ENCODE data around the gene TBXAS1.

DNA sequence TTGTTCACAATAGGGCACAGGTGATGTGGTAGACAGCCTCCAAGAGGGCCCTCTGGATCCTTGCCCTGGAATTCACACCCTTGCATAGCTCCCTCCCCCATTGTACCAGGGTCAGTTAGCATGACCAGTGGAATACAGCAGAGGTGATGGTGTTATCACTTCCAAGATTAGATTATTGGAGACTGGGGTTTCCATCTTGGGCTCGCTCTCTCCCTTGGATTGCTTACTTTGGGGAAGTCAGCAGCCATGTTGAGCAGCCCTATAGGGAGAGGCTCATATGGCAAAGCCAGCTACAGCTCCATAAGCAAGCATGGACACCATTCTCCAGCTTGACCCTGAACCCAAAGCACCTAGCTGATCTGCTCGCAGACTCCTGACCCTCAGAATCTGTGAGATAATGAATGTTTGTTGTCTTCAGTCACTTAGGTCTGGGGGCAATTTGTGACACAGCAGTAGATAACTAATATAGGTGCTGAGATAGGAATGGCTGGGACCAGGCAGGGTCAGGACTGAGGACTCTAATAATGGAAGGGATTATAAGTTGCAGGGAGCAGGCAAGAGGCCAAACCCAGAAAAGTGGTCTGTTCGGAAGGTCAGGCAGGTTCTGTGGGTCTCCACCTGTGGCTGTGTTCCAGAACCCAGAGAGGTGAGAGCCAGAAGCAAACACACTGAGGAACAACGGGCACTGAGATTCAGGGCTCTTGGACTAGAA lies 22.9 kb downstream of the TBXAS1 start:
- no peak for TF ChIP-seq EZH2phosphoT487 (conservative IDR thresholded peaks at IDR 0.05; ENCODE audit: low read length)
- TF ChIP-seq, protein P1, sequence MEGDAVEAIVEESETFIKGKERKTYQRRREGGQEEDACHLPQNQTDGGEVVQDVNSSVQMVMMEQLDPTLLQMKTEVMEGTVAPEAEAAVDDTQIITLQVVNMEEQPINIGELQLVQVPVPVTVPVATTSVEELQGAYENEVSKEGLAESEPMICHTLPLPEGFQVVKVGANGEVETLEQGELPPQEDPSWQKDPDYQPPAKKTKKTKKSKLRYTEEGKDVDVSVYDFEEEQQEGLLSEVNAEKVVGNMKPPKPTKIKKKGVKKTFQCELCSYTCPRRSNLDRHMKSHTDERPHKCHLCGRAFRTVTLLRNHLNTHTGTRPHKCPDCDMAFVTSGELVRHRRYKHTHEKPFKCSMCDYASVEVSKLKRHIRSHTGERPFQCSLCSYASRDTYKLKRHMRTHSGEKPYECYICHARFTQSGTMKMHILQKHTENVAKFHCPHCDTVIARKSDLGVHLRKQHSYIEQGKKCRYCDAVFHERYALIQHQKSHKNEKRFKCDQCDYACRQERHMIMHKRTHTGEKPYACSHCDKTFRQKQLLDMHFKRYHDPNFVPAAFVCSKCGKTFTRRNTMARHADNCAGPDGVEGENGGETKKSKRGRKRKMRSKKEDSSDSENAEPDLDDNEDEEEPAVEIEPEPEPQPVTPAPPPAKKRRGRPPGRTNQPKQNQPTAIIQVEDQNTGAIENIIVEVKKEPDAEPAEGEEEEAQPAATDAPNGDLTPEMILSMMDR (IDR thresholded peaks at IDR 0.05; ENCODE audit: insufficient read depth, low read length, poor library complexity, severe bottlenecking), result no peak
